NB4 (cell line): ENCODE data around the gene GGT6.

Experiments used
- DNase-seq: peaks from one replicate; pipeline ENCODE4 v3.0.0; 2010; ENCODE audit warnings: low read depth
- H3K4me3 ChIP-seq: one replicate; pipeline ENCODE4 v1.5.1; 2011; ENCODE audit warnings: mild to moderate bottlenecking, low read depth, low read length, moderate library complexity
- MYC ChIP-seq: IDR thresholded peaks from 2 replicates; pipeline ENCODE4 v1.6.1; 2011; ENCODE audit warnings: low read depth, low read length
- POLR2A ChIP-seq: IDR thresholded peaks from 2 replicates; pipeline ENCODE4 v1.6.1; 2011; ENCODE audit warnings: mild to moderate bottlenecking; ENCODE audit not compliant: insufficient read length; ENCODE audit errors: extremely low read depth
- TF ChIP-seq, protein P1 (sequence below): IDR thresholded peaks from 2 replicates; pipeline ENCODE4 v1.6.1; 2011; ENCODE audit warnings: low read depth, low read length
- TF ChIP-seq, protein P2 (sequence below): IDR thresholded peaks from one replicate; pipeline ENCODE4 v1.5.1; 2012; ENCODE audit warnings: low read depth, low read length

The GGT6 gene

DNA sequence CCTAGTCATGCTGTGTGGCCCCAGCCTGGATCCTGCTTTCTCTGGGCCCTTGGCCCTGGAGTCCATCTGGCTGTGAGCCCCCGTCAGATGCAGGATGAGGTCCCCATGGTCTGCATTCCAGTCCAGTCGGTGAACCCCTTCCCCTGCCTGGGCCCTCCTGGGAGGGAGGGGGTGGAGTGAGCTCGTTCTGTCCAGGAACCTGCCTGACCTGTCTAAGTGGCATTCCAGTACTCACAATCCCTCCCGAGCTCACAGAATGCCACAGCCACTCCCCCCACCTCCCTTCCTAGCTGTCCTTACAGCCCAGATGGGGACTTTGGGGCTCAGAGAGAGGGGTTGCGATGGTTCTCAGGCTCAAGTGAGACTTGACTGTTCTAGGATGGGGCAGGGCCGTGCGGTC lies 46.2 kb downstream of the GGT6 start:
- TF ChIP-seq MYC (no peak), POLR2A (no peak)
- TF ChIP-seq, protein P1, sequence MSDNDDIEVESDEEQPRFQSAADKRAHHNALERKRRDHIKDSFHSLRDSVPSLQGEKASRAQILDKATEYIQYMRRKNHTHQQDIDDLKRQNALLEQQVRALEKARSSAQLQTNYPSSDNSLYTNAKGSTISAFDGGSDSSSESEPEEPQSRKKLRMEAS = no peak
- TF ChIP-seq, protein P2, sequence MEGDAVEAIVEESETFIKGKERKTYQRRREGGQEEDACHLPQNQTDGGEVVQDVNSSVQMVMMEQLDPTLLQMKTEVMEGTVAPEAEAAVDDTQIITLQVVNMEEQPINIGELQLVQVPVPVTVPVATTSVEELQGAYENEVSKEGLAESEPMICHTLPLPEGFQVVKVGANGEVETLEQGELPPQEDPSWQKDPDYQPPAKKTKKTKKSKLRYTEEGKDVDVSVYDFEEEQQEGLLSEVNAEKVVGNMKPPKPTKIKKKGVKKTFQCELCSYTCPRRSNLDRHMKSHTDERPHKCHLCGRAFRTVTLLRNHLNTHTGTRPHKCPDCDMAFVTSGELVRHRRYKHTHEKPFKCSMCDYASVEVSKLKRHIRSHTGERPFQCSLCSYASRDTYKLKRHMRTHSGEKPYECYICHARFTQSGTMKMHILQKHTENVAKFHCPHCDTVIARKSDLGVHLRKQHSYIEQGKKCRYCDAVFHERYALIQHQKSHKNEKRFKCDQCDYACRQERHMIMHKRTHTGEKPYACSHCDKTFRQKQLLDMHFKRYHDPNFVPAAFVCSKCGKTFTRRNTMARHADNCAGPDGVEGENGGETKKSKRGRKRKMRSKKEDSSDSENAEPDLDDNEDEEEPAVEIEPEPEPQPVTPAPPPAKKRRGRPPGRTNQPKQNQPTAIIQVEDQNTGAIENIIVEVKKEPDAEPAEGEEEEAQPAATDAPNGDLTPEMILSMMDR = no peak
- DNase-seq = no peak
- no peak overlapping the region for H3K4me3 ChIP-seq

DNA sequence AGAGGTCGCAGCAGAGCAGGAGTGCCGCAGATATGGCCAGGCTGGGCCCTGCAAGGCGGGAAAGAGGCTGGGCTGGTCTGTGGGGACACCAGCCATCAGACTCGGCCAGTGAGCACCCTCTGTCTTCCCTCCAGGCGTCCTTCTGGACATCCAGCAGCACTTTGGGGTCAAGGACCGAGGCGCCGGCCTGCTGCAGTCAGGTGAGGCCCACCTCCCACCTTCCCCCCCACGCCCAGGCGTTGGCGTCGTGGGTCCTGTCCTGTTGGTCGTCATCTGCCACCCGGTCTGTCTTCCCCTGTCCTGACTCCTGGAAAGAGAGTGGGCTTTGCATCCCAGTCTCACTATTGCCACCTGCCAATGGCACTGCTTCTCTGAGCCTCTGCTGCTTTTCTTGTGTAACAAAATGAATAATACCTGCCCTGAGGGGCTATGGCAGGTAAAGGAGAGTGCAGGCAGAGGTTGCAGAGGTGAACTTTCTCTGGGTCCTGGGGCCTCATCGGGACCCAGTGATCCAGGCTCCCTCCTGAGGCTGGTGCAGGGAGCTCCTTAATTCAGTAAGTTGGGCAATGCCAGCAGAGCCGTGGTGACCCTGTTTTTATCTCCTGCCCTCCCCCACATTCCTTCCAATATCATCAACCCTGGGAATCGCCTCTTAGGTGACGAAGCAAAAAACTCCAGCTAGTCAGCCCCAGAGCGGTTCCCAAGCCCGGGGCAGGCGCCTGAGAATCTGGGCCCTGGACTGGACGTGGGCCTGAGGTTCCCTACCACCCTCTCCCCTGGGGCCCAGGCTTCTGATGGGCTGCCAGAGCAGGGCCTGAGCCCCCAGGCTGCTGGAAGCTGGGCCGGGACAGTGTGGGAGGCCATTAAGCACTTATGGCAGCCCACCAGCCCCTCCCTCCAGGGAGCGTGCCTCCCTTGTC lies 47.0 kb downstream of the GGT6 start:
- no peak overlapping the region for H3K4me3 ChIP-seq
- TF ChIP-seq, protein P1 = no peak
- TF ChIP-seq, protein P2 = no peak
- DNase-seq = no peak

DNA sequence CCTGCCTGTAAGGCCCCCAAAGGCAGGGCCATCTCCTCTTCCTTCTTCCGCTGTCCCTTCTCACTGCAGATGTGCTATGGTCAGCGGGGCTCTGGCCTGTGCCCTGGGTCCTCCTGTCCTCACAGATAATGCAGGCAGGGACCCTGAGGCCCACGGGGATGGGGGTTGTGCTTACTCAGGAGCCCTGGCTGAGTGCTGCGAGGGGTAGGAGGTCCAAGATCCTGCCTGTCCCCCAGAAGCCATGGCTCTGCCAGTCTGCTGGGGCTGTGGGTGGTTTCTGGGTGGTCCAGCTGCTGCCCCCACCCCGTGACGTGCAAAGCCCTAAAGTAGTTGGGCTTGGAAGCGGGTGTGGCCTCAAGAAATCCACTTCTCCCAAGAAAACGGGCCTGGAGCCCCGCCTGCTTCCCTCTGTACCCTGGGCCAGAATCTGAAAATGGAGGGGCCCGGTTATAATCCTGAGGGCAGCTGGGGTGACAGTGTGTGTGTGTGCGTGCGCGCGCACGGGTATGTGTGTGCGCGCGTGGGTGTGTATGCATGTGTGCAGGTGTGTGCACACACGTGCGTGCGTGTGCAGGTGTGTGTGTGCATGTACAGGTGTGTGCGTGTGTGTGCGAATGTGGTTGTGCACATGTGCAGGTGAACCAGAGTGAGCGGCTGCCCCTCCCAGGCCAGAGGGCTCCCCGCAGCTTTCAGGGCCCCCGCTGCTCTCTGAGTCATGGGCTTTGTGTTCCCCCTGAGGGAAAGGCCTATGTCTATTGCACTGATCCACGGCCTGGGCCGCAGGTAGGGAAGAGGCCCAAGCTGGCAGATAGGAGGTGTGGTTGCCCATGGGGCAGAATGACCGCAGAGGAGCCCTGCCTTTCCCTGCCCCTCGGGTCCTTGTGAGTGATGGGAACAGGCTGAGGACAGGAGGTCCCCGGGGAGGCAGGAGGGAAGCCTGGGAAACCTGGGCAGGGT lies 47.9 kb downstream of the GGT6 start:
- H3K4me3 ChIP-seq = no peak overlapping the region
- DNase-seq = no peak
- TF ChIP-seq, protein P2 = no peak

DNA sequence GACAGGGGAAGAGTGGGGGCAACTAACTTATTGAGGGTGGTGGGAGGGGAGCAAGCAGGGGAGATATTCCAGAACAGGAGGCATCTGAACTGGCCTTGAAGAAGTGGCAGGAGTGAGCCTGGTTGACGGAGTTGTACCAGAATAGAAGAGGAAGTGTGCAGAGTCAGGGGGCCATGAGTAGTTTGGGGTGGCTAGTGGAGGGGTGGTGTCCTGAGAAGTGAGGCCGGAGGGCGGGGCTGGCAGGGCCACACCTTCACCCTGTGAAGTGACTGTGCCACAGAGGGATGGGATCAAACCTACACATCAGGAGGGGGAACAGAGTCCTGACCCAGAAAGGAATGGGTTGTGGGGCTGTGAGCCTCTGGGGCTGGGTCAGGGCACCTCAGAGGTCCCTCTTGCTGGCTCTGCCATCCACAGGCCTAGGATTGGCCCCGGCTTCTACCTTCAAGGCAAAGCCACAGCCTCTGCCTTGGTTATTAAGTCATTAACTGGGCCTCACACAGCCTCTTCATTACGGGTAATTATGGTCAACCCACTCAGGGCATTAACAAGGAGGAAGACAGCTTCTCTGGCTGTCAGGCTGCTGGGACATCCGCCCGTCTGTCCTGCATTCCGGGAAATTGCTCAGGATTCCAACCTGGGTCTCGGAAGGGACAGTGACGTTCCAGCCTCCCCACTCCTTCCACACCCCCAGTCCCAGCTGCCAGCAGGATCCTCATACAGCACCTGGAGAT lies 49.0 kb downstream of the GGT6 start:
- DNase-seq = no peak
- TF ChIP-seq MYC (no peak), POLR2A (no peak)
- TF ChIP-seq, protein P2 = no peak
- TF ChIP-seq, protein P1 = no peak
- H3K4me3 ChIP-seq = no peak overlapping the region

DNA sequence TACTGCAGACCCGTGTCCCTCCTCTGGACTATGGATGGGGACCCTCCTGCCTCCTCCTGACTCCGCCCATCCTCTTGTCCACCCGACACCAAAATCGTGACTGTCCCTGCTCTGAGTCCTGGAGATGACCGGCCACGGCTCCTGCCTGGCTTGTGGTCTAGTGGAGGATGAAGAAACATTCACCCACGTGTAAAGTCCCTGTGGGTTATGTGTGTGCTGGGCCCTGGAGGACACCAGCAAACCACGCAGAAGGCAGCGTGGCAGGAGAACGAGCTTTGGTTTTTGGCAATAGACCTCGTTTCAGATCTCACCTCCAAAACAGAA lies 49.8 kb downstream of the GGT6 start:
- TF ChIP-seq POLR2A = no peak
- TF ChIP-seq, protein P2 = no peak
- no peak for TF ChIP-seq MYC
- TF ChIP-seq, protein P1 = no peak
- H3K4me3 ChIP-seq = no peak overlapping the region
- no peak for DNase-seq
